GM23338 (cell line): ENCODE results near the gene NAPG. TPM values are rescaled to one million over a fixed set of nuclear protein-coding genes. Genes with fewer than 3 reads are reported as not detected.

Source experiments
- ATAC-seq: fragments of 200-7000 bp; cut with Tn5 transposase; 3 replicates; pipeline ENCODE4 v1.9.1; 2020
- DNase-seq: peaks from one replicate; pipeline ENCODE4 v3.0.0-alpha.2; 2015; ENCODE audit warnings: low spot score
- H2AFZ ChIP-seq: fragments of 200-600 bp; sonication (generic); 2 replicates; pipeline ENCODE4 v1.8.0; 2016; ENCODE audit warnings: antibody characterized with exemption, mild to moderate bottlenecking, moderate library complexity
- H3F3A ChIP-seq: fragments of 200-600 bp; sonication (generic); replicated peaks from 2 replicates; pipeline ENCODE4 v1.8.0; 2017; ENCODE audit warnings: antibody characterized with exemption, mixed run types, low read depth
- H3K27ac ChIP-seq: fragments of 200-600 bp; sonication (generic); 2 replicates; pipeline ENCODE4 v1.6.1; 2016; ENCODE audit warnings: low read depth
- H3K27me3 ChIP-seq: fragments of 200-600 bp; sonication (generic); 2 replicates; pipeline ENCODE4 v1.8.0; 2016; ENCODE audit warnings: mild to moderate bottlenecking, mixed run types, moderate library complexity; ENCODE audit not compliant: insufficient read depth
- H3K36me3 ChIP-seq: fragments of 200-600 bp; sonication (generic); 2 replicates; pipeline ENCODE4 v1.8.0; 2016; ENCODE audit warnings: mild to moderate bottlenecking; ENCODE audit not compliant: insufficient read depth
- H3K4me1 ChIP-seq: fragments of 200-600 bp; sonication (generic); 2 replicates; pipeline ENCODE4 v1.8.0; 2016; ENCODE audit warnings: mild to moderate bottlenecking, moderate library complexity; ENCODE audit not compliant: insufficient read depth
- H3K4me2 ChIP-seq: fragments of 200-600 bp; sonication (generic); 2 replicates; pipeline ENCODE4 v1.7.1; 2017; ENCODE audit warnings: mixed run types
- H3K4me3 ChIP-seq: fragments of 200-600 bp; sonication (generic); 2 replicates; pipeline ENCODE4 v1.6.1; 2016; ENCODE audit warnings: mixed run types
- H3K79me2 ChIP-seq: fragments of 200-600 bp; sonication (generic); replicated peaks from 2 replicates; pipeline ENCODE4 v1.8.0; 2017; ENCODE audit warnings: mild to moderate bottlenecking; ENCODE audit not compliant: insufficient read depth
- H3K9me2 ChIP-seq: fragments of 200-600 bp; sonication (generic); 2 replicates; pipeline ENCODE4 v1.8.0; 2017; ENCODE audit not compliant: insufficient read depth
- H4K20me1 ChIP-seq: fragments of 200-600 bp; sonication (generic); replicated peaks from 2 replicates; pipeline ENCODE4 v1.8.0; 2017; ENCODE audit warnings: mild to moderate bottlenecking; ENCODE audit not compliant: insufficient read depth
- H3K27ac Mint-ChIP-seq: 2 replicates; pipeline ENCODE4 v1.8.0; 2020; ENCODE audit warnings: inconsistent platforms, mild to moderate bottlenecking, moderate library complexity, mixed read lengths
- H3K27me3 Mint-ChIP-seq: 3 replicates; pipeline ENCODE4 v1.8.0; 2022; ENCODE audit warnings: low read depth, mild to moderate bottlenecking, moderate library complexity, mixed read lengths, inconsistent platforms; ENCODE audit not compliant: insufficient read depth, poor library complexity
- H3K36me3 Mint-ChIP-seq: 3 replicates; pipeline ENCODE4 v1.8.0; 2021; ENCODE audit warnings: low read depth, mild to moderate bottlenecking, inconsistent platforms, moderate library complexity, mixed read lengths
- H3K4me1 Mint-ChIP-seq: 3 replicates; pipeline ENCODE4 v1.8.0; 2020; ENCODE audit warnings: mild to moderate bottlenecking, inconsistent platforms, mixed read lengths
- H3K4me3 Mint-ChIP-seq: 3 replicates; pipeline ENCODE4 v1.8.0; 2021; ENCODE audit warnings: moderate library complexity, mild to moderate bottlenecking, inconsistent platforms, mixed read lengths
- H3K9me3 Mint-ChIP-seq: 3 replicates; pipeline ENCODE4 v1.8.0; 2020; ENCODE audit warnings: moderate library complexity, mild to moderate bottlenecking, inconsistent platforms, mixed read lengths
- CREB1 ChIP-seq: fragments of 250-450 bp; sonication (Bioruptor Pico); IDR thresholded peaks from 2 replicates; pipeline ENCODE4 v1.5.0; 2020; ENCODE audit warnings: low read depth, mild to moderate bottlenecking, moderate library complexity
- JUNB ChIP-seq: IDR thresholded peaks from one replicate; pipeline ENCODE4 v1.6.1; 2016; ENCODE audit warnings: antibody characterized with exemption; ENCODE audit not compliant: unreplicated experiment
- REST ChIP-seq: IDR thresholded peaks from one replicate; pipeline ENCODE4 v1.6.1; 2018; ENCODE audit warnings: antibody characterized with exemption; ENCODE audit not compliant: unreplicated experiment
- STAT1 ChIP-seq: IDR thresholded peaks from one replicate; pipeline ENCODE4 v1.6.1; 2016; ENCODE audit warnings: antibody characterized with exemption; ENCODE audit not compliant: unreplicated experiment
- ZNF331 ChIP-seq: fragments of 250-450 bp; sonication (Bioruptor Pico); IDR thresholded peaks from 2 replicates; pipeline ENCODE4 v1.5.0; 2020; ENCODE audit warnings: low read depth, mild to moderate bottlenecking, moderate library complexity
- ZNF462 ChIP-seq: fragments of 250-450 bp; sonication (Bioruptor Pico); IDR thresholded peaks from 2 replicates; pipeline ENCODE4 v1.5.0; 2020; ENCODE audit warnings: mild to moderate bottlenecking, moderate library complexity
- polyA plus RNA-seq: library from polyadenylated mRNA; unstranded; fragments of >200 nt; fragmentation: Nextera tagmentation; extraction: Ambion mirVana; gene quantifications from 2 replicates; pipeline ENCODE4 v1.2.1, GENCODE V29; 2016
- total RNA-seq: library from RNA; depleted of rRNA; stranded (reverse); fragments of >200 nt; shearing (Covaris generic); gene quantifications from 2 replicates; pipeline ENCODE4 v1.2.3, GENCODE V29; 2014

NAPG gene
- total and polyA plus RNA-seq, 2 experiments from 2014 or later: 26.8 to 40.1 TPM

GRCh38 chr18:10514082-10514481 is 11.7 kb upstream of the NAPG start (continued):
- TF ChIP-seq ZNF462 (CRISPR knock-in tag) (no peak), REST (no peak), ZNF331 (CRISPR knock-in tag) (no peak), STAT1 (no peak), JUNB (no peak)

- no peak overlapping the region for H3K27ac ChIP-seq
- no peaks in the 10 kb centered on the region for H3K79me2 ChIP-seq
- Mint-ChIP-seq H3K36me3 (no peaks in the 10 kb centered on the region), H3K9me3 (no peaks in the 10 kb centered on the region), H3K27me3 (peaks cover 6% of the 10 kb centered on the region), H3K27ac (no peak overlapping the region), H3K4me3 (no peak overlapping the region), H3K4me1 (no peaks in the 10 kb centered on the region)
- TF ChIP-seq CREB1 (CRISPR knock-in tag) (no peak), STAT1 (no peak), JUNB (no peak), ZNF462 (CRISPR knock-in tag) (no peak)
- no peaks in the 10 kb centered on the region for H3K27me3 ChIP-seq
- peaks cover 3% of the 10 kb centered on the region; the same call in 1 of the 2 replicates for H3K9me2 ChIP-seq
- H3F3A ChIP-seq: no peaks in the 10 kb centered on the region
- H3K36me3 ChIP-seq: no peaks in the 10 kb centered on the region; the same call in 1 of the 2 replicates
- H4K20me1 ChIP-seq: no peaks in the 10 kb centered on the region
- ATAC-seq: no peak
- no peaks in the 10 kb centered on the region for H3K4me1 ChIP-seq
- H2AFZ ChIP-seq: no peak overlapping the region
- H3K4me3 ChIP-seq: no peak overlapping the region
- no peak overlapping the region for H3K4me2 ChIP-seq
- no peak for DNase-seq
Measured at GRCh38 chr18:10514601-10515000, 11.2 kb upstream of the NAPG start.
